ENCODE data around the gene SWAP70. TPM values are rescaled to one million over a fixed set of nuclear protein-coding genes. Genes with fewer than 3 reads are reported as not detected.
A peak's percentile ranks its signal among the peaks of the same experiment; 100 is the strongest.

The SWAP70 gene
- total RNA-seq, 1 donor from 2014 or later, result 33.0 TPM

GRCh38 chr11:9651899-9652748, 11.8 kb upstream of the SWAP70 start:
- no peak for DNase-seq (ENCODE audit: low spot score)

- no peak for DNase-seq (ENCODE audit: low spot score)
Observed at GRCh38 chr11:9653871-9654270, 10.0 kb upstream of the SWAP70 start.

- DNase-seq (ENCODE audit: low spot score), result no peak
Observed at GRCh38 chr11:9656864-9657263, 7.0 kb upstream of the SWAP70 start.

- DNase-seq (ENCODE audit: low spot score), result no peak
Observed at GRCh38 chr11:9657531-9657930, 6.3 kb upstream of the SWAP70 start.

- DNase-seq (ENCODE audit: low spot score), result no peak
Observed at GRCh38 chr11:9660886-9661285, 3.0 kb upstream of the SWAP70 start.

- DNase-seq (ENCODE audit: low spot score), result peak; percentile 36
Observed at GRCh38 chr11:9662273-9662672, 1.6 kb upstream of the SWAP70 start.

- DNase-seq (ENCODE audit: low spot score), result peak; percentile 61
Observed at GRCh38 chr11:9664276-9665171, 647 bp downstream of the SWAP70 start.

GRCh38 chr11:9665749-9666148, 1.9 kb downstream of the SWAP70 start:
- no peak for DNase-seq (ENCODE audit: low spot score)

- no peak for DNase-seq (ENCODE audit: low spot score)
Observed at GRCh38 chr11:9669954-9670353, 6.1 kb downstream of the SWAP70 start.

- DNase-seq (ENCODE audit: low spot score), result no peak
Observed at GRCh38 chr11:9672288-9672916, 8.5 kb downstream of the SWAP70 start.

- DNase-seq (ENCODE audit: low spot score), result no peak
Observed at GRCh38 chr11:9672918-9673317, 9.0 kb downstream of the SWAP70 start.

- DNase-seq (ENCODE audit: low spot score), result no peak
Observed at GRCh38 chr11:9675691-9676090, 11.8 kb downstream of the SWAP70 start.

GRCh38 chr11:9677951-9678350, 14.1 kb downstream of the SWAP70 start:
- DNase-seq (ENCODE audit: low spot score), result no peak

- no peak for DNase-seq (ENCODE audit: low spot score)
Observed at GRCh38 chr11:9678576-9678975, 14.7 kb downstream of the SWAP70 start.

- DNase-seq (ENCODE audit: low spot score), result no peak
Observed at GRCh38 chr11:9680028-9680427, 16.2 kb downstream of the SWAP70 start.

GRCh38 chr11:9681583-9682372, 17.9 kb downstream of the SWAP70 start:
- DNase-seq (ENCODE audit: low spot score), result no peak

- peak; percentile 58 for DNase-seq (ENCODE audit: low spot score)
Observed at GRCh38 chr11:9687711-9688477, 24.0 kb downstream of the SWAP70 start.

GRCh38 chr11:9688716-9689511, 25.0 kb downstream of the SWAP70 start:
- peak; percentile 68 for DNase-seq (ENCODE audit: low spot score)

- no peak for DNase-seq (ENCODE audit: low spot score)
Observed at GRCh38 chr11:9689721-9690120, 25.8 kb downstream of the SWAP70 start.

GRCh38 chr11:9691865-9692264, 28.0 kb downstream of the SWAP70 start:
- no peak for DNase-seq (ENCODE audit: low spot score)

Measured in umbilical cord (tissue), 2 donors.